NCI-H1048 (cell line): Measurements from ENCODE around the gene PNPLA6.
"Not testable (repeated sequence)": the region's sequence is repeated elsewhere in the genome, so short reads cannot be mapped to it uniquely, and the experiment has no call there.

ENCODE experiments used
- DNase-seq: peaks from one replicate; lab custom pipeline; 2025; lab: John Stamatoyannopoulos, UW

Gene PNPLA6

GRCh38 chr19:7556696-7557315 is 21.3 kb downstream of the PNPLA6 start:
- no peak for DNase-seq

GRCh38 chr19:7558667-7559066 is 23.1 kb downstream of the PNPLA6 start:
- DNase-seq = no peak

- DNase-seq = no peak
Measured at GRCh38 chr19:7559102-7559501, 23.6 kb downstream of the PNPLA6 start.

- DNase-seq = no peak
Measured at GRCh38 chr19:7560255-7560654, 24.7 kb downstream of the PNPLA6 start.

GRCh38 chr19:7561325-7561724 is 25.8 kb downstream of the PNPLA6 start:
- DNase-seq = no peak

- no peak for DNase-seq
Measured at GRCh38 chr19:7562646-7563393, 27.3 kb downstream of the PNPLA6 start.

GRCh38 chr19:7564866-7565265 is 29.3 kb downstream of the PNPLA6 start:
- DNase-seq = no peak

GRCh38 chr19:7565332-7565731 is 29.8 kb downstream of the PNPLA6 start:
- no peak for DNase-seq

GRCh38 chr19:7570761-7571160 is 35.2 kb downstream of the PNPLA6 start:
- no peak for DNase-seq

- no peak for DNase-seq
Measured at GRCh38 chr19:7575434-7576040, 40.0 kb downstream of the PNPLA6 start.

GRCh38 chr19:7577422-7577821 is 41.9 kb downstream of the PNPLA6 start:
- DNase-seq = not testable (repeated sequence)

- no peak for DNase-seq
Measured at GRCh38 chr19:7578127-7578526, 42.6 kb downstream of the PNPLA6 start.

- no peak for DNase-seq
Measured at GRCh38 chr19:7579182-7579581, 43.7 kb downstream of the PNPLA6 start.

- DNase-seq = no peak
Measured at GRCh38 chr19:7582446-7582845, 46.9 kb downstream of the PNPLA6 start.

GRCh38 chr19:7589822-7590221 is 54.3 kb downstream of the PNPLA6 start:
- DNase-seq = no peak

GRCh38 chr19:7590256-7590655 is 54.7 kb downstream of the PNPLA6 start:
- no peak for DNase-seq

GRCh38 chr19:7595466-7596133 is 60.1 kb downstream of the PNPLA6 start, which contains the start of gene CAMSAP3:
Gene CAMSAP3 (plus strand): TSS chr19:7595863. CDS start chr19:7596003, 140 bp downstream.
- DNase-seq = no peak

GRCh38 chr19:7596211-7596937 is 60.9 kb downstream of the PNPLA6 start:
- DNase-seq = no peak

GRCh38 chr19:7597689-7598088 is 62.2 kb downstream of the PNPLA6 start:
- DNase-seq = no peak

GRCh38 chr19:7598180-7598579 is 62.7 kb downstream of the PNPLA6 start:
- no peak for DNase-seq

- no peak for DNase-seq
Measured at GRCh38 chr19:7600721-7601120, 65.2 kb downstream of the PNPLA6 start.
